ENCODE measurements around the gene TNPO2.

- TF ChIP-seq CTCF (IDR thresholded peaks at IDR 0.05) (no peak), ZFX (IDR thresholded peaks at IDR 0.05; ENCODE audit: borderline replicate concordance) (no peak)
These were observed 30.8 kb downstream of the TNPO2 start for GRCh38 chr19:12692960-12693359.

All from 22Rv1 (cell line).